GM19193 (cell line): ENCODE data around the gene PIH1D1.

ENCODE experiments used
- POLR2A ChIP-seq: IDR thresholded peaks from 4 replicates; pipeline ENCODE4 v1.6.1; 2011; ENCODE audit not compliant: insufficient read depth, insufficient read length; ENCODE audit errors: extremely low read depth

The PIH1D1 gene

GRCh38 chr19:49421878-49422202 lies 29.8 kb downstream of the PIH1D1 start:
- TF ChIP-seq POLR2A, result no peak

- TF ChIP-seq POLR2A, result no peak
Observed at GRCh38 chr19:49421039-49421877, 30.4 kb downstream of the PIH1D1 start.

GRCh38 chr19:49420227-49420626 lies 31.4 kb downstream of the PIH1D1 start:
- no peak for TF ChIP-seq POLR2A

- no peak for TF ChIP-seq POLR2A
Observed at GRCh38 chr19:49419173-49419572, 32.4 kb downstream of the PIH1D1 start.

GRCh38 chr19:49418511-49418910 lies 33.1 kb downstream of the PIH1D1 start:
- no peak for TF ChIP-seq POLR2A

- TF ChIP-seq POLR2A, result no peak
Observed at GRCh38 chr19:49417088-49417487, 34.5 kb downstream of the PIH1D1 start.

GRCh38 chr19:49415810-49416200 lies 35.8 kb downstream of the PIH1D1 start:
- TF ChIP-seq POLR2A, result no peak

GRCh38 chr19:49415102-49415809 lies 36.4 kb downstream of the PIH1D1 start:
- no peak for TF ChIP-seq POLR2A

- TF ChIP-seq POLR2A, result no peak
Observed at GRCh38 chr19:49414256-49414655, 37.4 kb downstream of the PIH1D1 start.

- TF ChIP-seq POLR2A, result no peak
Observed at GRCh38 chr19:49413348-49413747, 38.3 kb downstream of the PIH1D1 start.

- no peak for TF ChIP-seq POLR2A
Observed at GRCh38 chr19:49411681-49412326, 39.8 kb downstream of the PIH1D1 start.

- TF ChIP-seq POLR2A, result no peak
Observed at GRCh38 chr19:49409441-49410029, 42.1 kb downstream of the PIH1D1 start.

- no peak for TF ChIP-seq POLR2A
Observed at GRCh38 chr19:49408816-49409440, 42.7 kb downstream of the PIH1D1 start.

- no peak for TF ChIP-seq POLR2A
Observed at GRCh38 chr19:49407482-49408015, 44.1 kb downstream of the PIH1D1 start.

GRCh38 chr19:49407079-49407478 lies 44.5 kb downstream of the PIH1D1 start:
- TF ChIP-seq POLR2A, result no peak
